NCI-H524 (cell line): ENCODE results near the gene EXOC4.
A peak's percentile ranks its signal among the peaks of the same experiment; 100 is the strongest.

Experiments used
- DNase-seq, 2 experiments: peaks; one replicate each; lab custom pipeline; 2025; lab: John Stamatoyannopoulos, UW

The EXOC4 gene

GRCh38 chr7:133364959-133365690, 112.2 kb downstream of the EXOC4 start:
- DNase-seq: peak in 1 of 2 experiments; percentile 19

GRCh38 chr7:133365917-133366316, 113.0 kb downstream of the EXOC4 start:
- DNase-seq: no peak

- DNase-seq: no peak
These were observed 114.7 kb downstream of the EXOC4 start for GRCh38 chr7:133367561-133367960.

GRCh38 chr7:133369130-133369529, 116.3 kb downstream of the EXOC4 start:
- DNase-seq: no peak

GRCh38 chr7:133371616-133372015, 118.7 kb downstream of the EXOC4 start:
- DNase-seq: no peak

- no peak for DNase-seq
These were observed 119.5 kb downstream of the EXOC4 start for GRCh38 chr7:133372337-133372736.

GRCh38 chr7:133376514-133376913, 123.6 kb downstream of the EXOC4 start:
- no peak for DNase-seq

- peak in 1 of 2 experiments; percentile 36 for DNase-seq
These were observed 129.1 kb downstream of the EXOC4 start for GRCh38 chr7:133381965-133382364.

GRCh38 chr7:133382775-133383559, 130.1 kb downstream of the EXOC4 start:
- DNase-seq: no peak

- DNase-seq: no peak
These were observed 133.3 kb downstream of the EXOC4 start for GRCh38 chr7:133386205-133386604.

GRCh38 chr7:133389727-133390126, 136.8 kb downstream of the EXOC4 start:
- DNase-seq: no peak

- DNase-seq: peak in 1 of 2 experiments; percentile 2
These were observed 138.3 kb downstream of the EXOC4 start for GRCh38 chr7:133391206-133391605.

- no peak for DNase-seq
These were observed 141.5 kb downstream of the EXOC4 start for GRCh38 chr7:133394369-133394768.

GRCh38 chr7:133395551-133395950, 142.7 kb downstream of the EXOC4 start:
- DNase-seq: peak in 1 of 2 experiments; percentile 15

- DNase-seq: no peak
These were observed 145.6 kb downstream of the EXOC4 start for GRCh38 chr7:133398506-133398905.

- no peak for DNase-seq
These were observed 148.3 kb downstream of the EXOC4 start for GRCh38 chr7:133401225-133401624.

- no peak for DNase-seq
These were observed 155.3 kb downstream of the EXOC4 start for GRCh38 chr7:133408212-133408611.

GRCh38 chr7:133409421-133409820, 156.5 kb downstream of the EXOC4 start:
- no peak for DNase-seq

- no peak for DNase-seq
These were observed 157.1 kb downstream of the EXOC4 start for GRCh38 chr7:133409966-133410365.

GRCh38 chr7:133411395-133411794, 158.5 kb downstream of the EXOC4 start:
- no peak for DNase-seq

GRCh38 chr7:133412942-133413341, 160.1 kb downstream of the EXOC4 start:
- peak in 1 of 2 experiments; percentile 1 for DNase-seq

- no peak for DNase-seq
These were observed 166.2 kb downstream of the EXOC4 start for GRCh38 chr7:133419041-133419440.

- no peak for DNase-seq
These were observed 170.7 kb downstream of the EXOC4 start for GRCh38 chr7:133423618-133424017.
